K562 (cell line): ENCODE measurements around the gene NTRK1. TPM values are rescaled to one million over a fixed set of nuclear protein-coding genes. Genes with fewer than 3 reads are reported as not detected.

Experiments
- ARNT ChIP-seq, 2 experiments: fragments of 450-650 bp; IDR thresholded peaks; 2 replicates each; pipeline ENCODE4 v1.6.1; 2016; ENCODE audit warnings: mild to moderate bottlenecking in 1 of 2
- CHD1 ChIP-seq: fragments of 200-600 bp; sonication (generic); IDR thresholded peaks from one replicate; pipeline ENCODE4 v1.6.1; 2012; ENCODE audit warnings: mild to moderate bottlenecking, moderate library complexity, low read length, inconsistent platforms
- CTBP1 ChIP-seq: fragments of 450-650 bp; IDR thresholded peaks from 2 replicates; pipeline ENCODE4 v1.6.1; 2016; ENCODE audit warnings: borderline replicate concordance
- DDX20 ChIP-seq: fragments of 450-650 bp; IDR thresholded peaks from 2 replicates; pipeline ENCODE4 v1.6.1; 2016; ENCODE audit warnings: missing genetic modification characterization, low read depth, mild to moderate bottlenecking, missing compliant biosample characterization, moderate library complexity
- ETS1 ChIP-seq: conservative IDR thresholded peaks from 2 replicates; pipeline ENCODE4 v1.6.1; 2011; ENCODE audit warnings: low read depth, mild to moderate bottlenecking, low read length; ENCODE audit not compliant: control insufficient read depth
- FOXK2 ChIP-seq, 2 experiments: fragments of 450-650 bp; IDR thresholded peaks in 1 of 2; conservative IDR thresholded peaks in 1 of 2; 2 replicates each; pipeline ENCODE4 v1.6.1; 2016; ENCODE audit warnings: low read depth in 2 of 2, mild to moderate bottlenecking in 1 of 2
- NFXL1 ChIP-seq: fragments of 450-650 bp; formaldehyde crosslinking; IDR thresholded peaks from 2 replicates; pipeline ENCODE4 v1.4.0; 2021; ENCODE audit warnings: mild to moderate bottlenecking
- POLR3A ChIP-seq: IDR thresholded peaks from 2 replicates; pipeline ENCODE4 v1.6.1; 2011; ENCODE audit warnings: borderline replicate concordance, mild to moderate bottlenecking, moderate library complexity; ENCODE audit not compliant: insufficient read length, insufficient read depth; ENCODE audit errors: extremely low read depth
- RAD51 ChIP-seq: fragments of 450-650 bp; IDR thresholded peaks from 2 replicates; pipeline ENCODE4 v1.7.1; 2016; ENCODE audit warnings: low read depth, mild to moderate bottlenecking, borderline replicate concordance
- SIRT6 ChIP-seq: IDR thresholded peaks from one replicate; pipeline ENCODE4 v1.6.1; 2012; ENCODE audit warnings: low read depth, mild to moderate bottlenecking, control low read depth, inconsistent platforms, low read length, moderate library complexity
- ZBTB11 ChIP-seq, 3 experiments: fragments of 200-800 bp in 1 of 3; fragments of 250-450 bp in 1 of 3; fragments of 450-650 bp in 1 of 3; sonication (Bioruptor Pico) in 1 of 3; sonication (Bioruptor generic) in 1 of 3; formaldehyde crosslinking in 1 of 3; IDR thresholded peaks; 2 replicates each; pipeline versions ENCODE4 v1.6.1 to v1.8.0; 2016 to 2022; ENCODE audit warnings: mild to moderate bottlenecking in 2 of 3, missing genetic modification characterization in 2 of 3, missing compliant biosample characterization in 1 of 3, moderate library complexity in 1 of 3
- polyA plus RNA-seq, 8 experiments: library from polyadenylated mRNA; depleted of rRNA in 4 of 8; stranded (reverse) in 5 of 8; unstranded in 3 of 8; fragments of >200 nt; fragmentation: Nextera tagmentation in 2 of 8; fragmentation: Illumina TruSeq in 1 of 8; extraction: Ambion mirVana in 2 of 8; extraction: Trizol in 1 of 8; gene quantifications; 2 replicates each; pipeline versions ENCODE4 v1.2.1 to v1.2.3, GENCODE V29; 2011 to 2014; ENCODE audit warnings: inconsistent platforms in 1 of 8, missing spikeins in 1 of 8
- total RNA-seq, 7 experiments: library from RNA; depleted of rRNA in 6 of 7; stranded (reverse); fragments of >200 nt in 6 of 7; fragmentation: Illumina TruSeq in 2 of 7; extraction: Trizol in 2 of 7; gene quantifications; 2 replicates each; pipeline versions ENCODE4 v1.2.1 to v1.2.3, GENCODE V29; 2011 to 2021; ENCODE audit warnings: low replicate concordance in 1 of 7
- TF ChIP-seq, protein P1 (sequence below): fragments of 450-650 bp; IDR thresholded peaks from 2 replicates; pipeline ENCODE4 v1.7.0; 2016; ENCODE audit warnings: borderline replicate concordance
- TF ChIP-seq, protein P2 (sequence below): fragments of 200-800 bp; sonication (Bioruptor generic); IDR thresholded peaks from 2 replicates; pipeline ENCODE4 v1.6.1; 2017; ENCODE audit warnings: missing genetic modification characterization, missing compliant biosample characterization
- TF ChIP-seq, protein P3 (sequence below): fragments of 250-450 bp; sonication (Bioruptor Pico); IDR thresholded peaks from 2 replicates; pipeline ENCODE4 v1.5.0; 2021
- TF ChIP-seq, protein P4 (sequence below): IDR thresholded peaks from 2 replicates; pipeline ENCODE4 v1.6.1; 2016; ENCODE audit warnings: missing genetic modification characterization, missing compliant biosample characterization

The NTRK1 gene
- total and polyA plus RNA-seq, 9 of the 15 experiments (the other 6 are each of a cell fraction or from before 2014, with no cell fraction given), result 0.46 to 30.0 (median 7.9) TPM

DNA sequence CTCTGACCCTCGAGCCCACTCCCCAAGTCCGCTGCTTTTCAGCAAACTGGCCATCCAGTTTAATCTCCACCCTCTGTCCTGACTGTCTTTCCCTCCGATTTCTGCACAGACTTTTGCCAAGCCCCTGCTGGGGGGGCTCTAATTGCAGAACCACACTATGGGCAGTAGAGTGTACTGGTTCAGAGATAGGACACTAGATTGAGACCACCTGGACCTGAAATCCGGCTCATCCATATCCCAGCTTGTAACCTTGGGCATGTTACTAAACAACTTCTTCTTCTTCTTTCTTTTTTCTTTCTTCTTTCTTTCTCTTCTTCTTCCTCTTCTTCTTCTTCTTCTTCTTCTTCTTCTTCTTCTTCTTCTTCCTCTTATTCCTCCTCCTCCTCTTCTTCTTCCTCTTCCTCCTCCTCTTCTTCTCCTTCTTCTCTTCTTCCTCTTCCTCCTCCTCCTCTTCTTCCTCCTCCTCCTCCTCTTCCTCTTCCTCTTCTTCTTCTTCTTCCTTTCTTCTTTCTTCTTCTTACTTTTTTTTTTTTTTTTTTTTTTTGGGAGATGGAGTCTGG, 67.5 kb downstream of the NTRK1 start (continued):
- TF ChIP-seq DDX20 (no peak), SIRT6 (no peak), RAD51 (no peak), ARNT (IDR thresholded peaks at IDR 0.05) (0 out of 4 replicates have a peak, but pooled peaks of 1 of the 2 experiments have one; percentile 39), ZBTB11 (CRISPR knock-in tag; IDR thresholded peaks at IDR 0.05) (no peak), CTBP1 (0 out of 2 replicates have a peak, but pooled peaks have one; percentile 3), POLR3A (no peak), FOXK2 (conservative IDR thresholded peaks at IDR 0.05 in 1 of 2, IDR thresholded peaks at IDR 0.05 in 1 of 2; ENCODE audit: low read depth in 2 of 2) (0 out of 4 replicates have a peak, but pooled peaks of 1 of the 2 experiments have one; percentile 17), NFXL1 (CRISPR knock-in tag) (no peak), CHD1 (no peak), ETS1 (no peak)
- TF ChIP-seq, protein P1, sequence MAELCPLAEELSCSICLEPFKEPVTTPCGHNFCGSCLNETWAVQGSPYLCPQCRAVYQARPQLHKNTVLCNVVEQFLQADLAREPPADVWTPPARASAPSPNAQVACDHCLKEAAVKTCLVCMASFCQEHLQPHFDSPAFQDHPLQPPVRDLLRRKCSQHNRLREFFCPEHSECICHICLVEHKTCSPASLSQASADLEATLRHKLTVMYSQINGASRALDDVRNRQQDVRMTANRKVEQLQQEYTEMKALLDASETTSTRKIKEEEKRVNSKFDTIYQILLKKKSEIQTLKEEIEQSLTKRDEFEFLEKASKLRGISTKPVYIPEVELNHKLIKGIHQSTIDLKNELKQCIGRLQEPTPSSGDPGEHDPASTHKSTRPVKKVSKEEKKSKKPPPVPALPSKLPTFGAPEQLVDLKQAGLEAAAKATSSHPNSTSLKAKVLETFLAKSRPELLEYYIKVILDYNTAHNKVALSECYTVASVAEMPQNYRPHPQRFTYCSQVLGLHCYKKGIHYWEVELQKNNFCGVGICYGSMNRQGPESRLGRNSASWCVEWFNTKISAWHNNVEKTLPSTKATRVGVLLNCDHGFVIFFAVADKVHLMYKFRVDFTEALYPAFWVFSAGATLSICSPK, result 0 out of 2 replicates have a peak, but pooled peaks have one; percentile 82
- TF ChIP-seq, protein P2, sequence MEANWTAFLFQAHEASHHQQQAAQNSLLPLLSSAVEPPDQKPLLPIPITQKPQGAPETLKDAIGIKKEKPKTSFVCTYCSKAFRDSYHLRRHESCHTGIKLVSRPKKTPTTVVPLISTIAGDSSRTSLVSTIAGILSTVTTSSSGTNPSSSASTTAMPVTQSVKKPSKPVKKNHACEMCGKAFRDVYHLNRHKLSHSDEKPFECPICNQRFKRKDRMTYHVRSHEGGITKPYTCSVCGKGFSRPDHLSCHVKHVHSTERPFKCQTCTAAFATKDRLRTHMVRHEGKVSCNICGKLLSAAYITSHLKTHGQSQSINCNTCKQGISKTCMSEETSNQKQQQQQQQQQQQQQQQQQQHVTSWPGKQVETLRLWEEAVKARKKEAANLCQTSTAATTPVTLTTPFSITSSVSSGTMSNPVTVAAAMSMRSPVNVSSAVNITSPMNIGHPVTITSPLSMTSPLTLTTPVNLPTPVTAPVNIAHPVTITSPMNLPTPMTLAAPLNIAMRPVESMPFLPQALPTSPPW (CRISPR knock-in tag), result 0 out of 2 replicates have a peak, but pooled peaks have one; percentile 6
- TF ChIP-seq, protein P3, sequence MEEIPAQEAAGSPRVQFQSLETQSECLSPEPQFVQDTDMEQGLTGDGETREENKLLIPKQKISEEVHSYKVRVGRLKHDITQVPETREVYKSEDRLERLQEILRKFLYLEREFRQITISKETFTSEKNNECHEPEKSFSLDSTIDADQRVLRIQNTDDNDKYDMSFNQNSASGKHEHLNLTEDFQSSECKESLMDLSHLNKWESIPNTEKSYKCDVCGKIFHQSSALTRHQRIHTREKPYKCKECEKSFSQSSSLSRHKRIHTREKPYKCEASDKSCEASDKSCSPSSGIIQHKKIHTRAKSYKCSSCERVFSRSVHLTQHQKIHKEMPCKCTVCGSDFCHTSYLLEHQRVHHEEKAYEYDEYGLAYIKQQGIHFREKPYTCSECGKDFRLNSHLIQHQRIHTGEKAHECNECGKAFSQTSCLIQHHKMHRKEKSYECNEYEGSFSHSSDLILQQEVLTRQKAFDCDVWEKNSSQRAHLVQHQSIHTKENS, result no peak
- TF ChIP-seq, protein P4, sequence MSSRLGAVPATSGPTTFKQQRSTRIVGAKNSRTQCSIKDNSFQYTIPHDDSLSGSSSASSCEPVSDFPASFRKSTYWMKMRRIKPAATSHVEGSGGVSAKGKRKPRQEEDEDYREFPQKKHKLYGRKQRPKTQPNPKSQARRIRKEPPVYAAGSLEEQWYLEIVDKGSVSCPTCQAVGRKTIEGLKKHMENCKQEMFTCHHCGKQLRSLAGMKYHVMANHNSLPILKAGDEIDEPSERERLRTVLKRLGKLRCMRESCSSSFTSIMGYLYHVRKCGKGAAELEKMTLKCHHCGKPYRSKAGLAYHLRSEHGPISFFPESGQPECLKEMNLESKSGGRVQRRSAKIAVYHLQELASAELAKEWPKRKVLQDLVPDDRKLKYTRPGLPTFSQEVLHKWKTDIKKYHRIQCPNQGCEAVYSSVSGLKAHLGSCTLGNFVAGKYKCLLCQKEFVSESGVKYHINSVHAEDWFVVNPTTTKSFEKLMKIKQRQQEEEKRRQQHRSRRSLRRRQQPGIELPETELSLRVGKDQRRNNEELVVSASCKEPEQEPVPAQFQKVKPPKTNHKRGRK (tag), result peak; percentile 97
